MCF 10A (cell line): ENCODE measurements around the gene CELA2B. TPM values are rescaled to one million over a fixed set of nuclear protein-coding genes. Genes with fewer than 3 reads are reported as not detected.

ENCODE experiments used
- BruUV-seq: library from RNA; stranded (reverse); fragments of 400-500 nt; replicated peaks from 2 replicates; lab custom pipeline; 2021; lab: Mats Ljungman, UMichigan
- CTCF ChIA-PET: fragments of 300-600 bp; sonication (Branson Sonifier 250); formaldehyde crosslinking; extraction: SDS; loops from one replicate; lab custom pipeline; 2021; ENCODE audit warnings: antibody characterized with exemption, inconsistent platforms; lab: Yijun Ruan, JAX
- POLR2A ChIA-PET: fragments of 300-600, 350-650 bp; sonication (Branson Sonifier 250); formaldehyde crosslinking; extraction: SDS; loops from one replicate; lab custom pipeline; 2020; ENCODE audit warnings: antibody characterized with exemption, inconsistent platforms; lab: Yijun Ruan, JAX
- DNase-seq: peaks from one replicate; pipeline ENCODE4 v3.0.0-alpha.2; 2018; ENCODE audit not compliant: unreplicated experiment
- H3K27ac Mint-ChIP-seq: one replicate; pipeline ENCODE4 v1.8.0; 2022; ENCODE audit warnings: mild to moderate bottlenecking, low read depth, mixed read lengths; ENCODE audit not compliant: unreplicated experiment
- H3K27me3 Mint-ChIP-seq: one replicate; pipeline ENCODE4 v1.8.0; 2022; ENCODE audit warnings: mixed read lengths; ENCODE audit not compliant: insufficient read depth, unreplicated experiment
- H3K36me3 Mint-ChIP-seq: one replicate; pipeline ENCODE4 v1.8.0; 2022; ENCODE audit warnings: mild to moderate bottlenecking, moderate library complexity, mixed read lengths; ENCODE audit not compliant: insufficient read depth, unreplicated experiment
- H3K4me1 Mint-ChIP-seq: one replicate; pipeline ENCODE4 v1.8.0; 2022; ENCODE audit warnings: mixed read lengths; ENCODE audit not compliant: insufficient read depth, unreplicated experiment
- H3K4me3 Mint-ChIP-seq: one replicate; pipeline ENCODE4 v1.8.0; 2022; ENCODE audit warnings: mild to moderate bottlenecking, moderate library complexity, mixed read lengths; ENCODE audit not compliant: unreplicated experiment
- H3K9me3 Mint-ChIP-seq: one replicate; pipeline ENCODE4 v1.8.0; 2022; ENCODE audit warnings: mixed read lengths; ENCODE audit not compliant: unreplicated experiment
- CTCF ChIP-seq: fragments of 200-600 bp; IDR thresholded peaks from one replicate; pipeline ENCODE4 v1.8.0; 2022; ENCODE audit warnings: antibody characterized with exemption, mild to moderate bottlenecking; ENCODE audit not compliant: unreplicated experiment
- intact Hi-C: fragments of 100-400 bp; cut with micrococcal nuclease; formaldehyde crosslinking; loops from 2 replicates; pipeline ENCODE4 v1.14.1; 2022
- total RNA-seq: library from RNA; stranded (reverse); gene quantifications from 2 replicates; pipeline ENCODE4 v1.2.3, GENCODE V29; 2022

Gene CELA2B
- total RNA-seq, 1 experiment from 2014 or later, result not detected

GRCh38 chr1:15428815-15429435 is 47.0 kb upstream of the CELA2B start:
- Mint-ChIP-seq H3K4me1 (peaks cover 25% of the 10 kb centered on the region), H3K36me3 (peaks cover 26% of the 10 kb centered on the region), H3K27me3 (no peaks in the 10 kb centered on the region), H3K27ac (no peak overlapping the region), H3K4me3 (no peak overlapping the region), H3K9me3 (no peaks in the 10 kb centered on the region)
- ChIA-PET POLR2A (interaction anchor here (0.6 to 4.0 kb wide), 4 partner anchors 12 to 105 kb away, joined by 3 to 31 read pairs (median 3); no protein-coding TSS in a partner anchor), CTCF (interaction anchor here (0.9 to 13.2 kb wide), 4 partner anchors 6 to 146 kb away, joined by 4 to 165 read pairs (median 21); no protein-coding TSS in a partner anchor)
- no peak for DNase-seq
- TF ChIP-seq CTCF, result no peak
- intact Hi-C loops, result no loop called here
- no TSS peak for BruUV-seq

- intact Hi-C loops, result loop anchor here (5.0 to 10.0 kb wide), 3 partner anchors 75 to 277 kb away; partner anchors contain the start of gene TMEM51
- no peak for TF ChIP-seq CTCF
- DNase-seq, result peak; percentile 62
- Mint-ChIP-seq H3K9me3 (no peaks in the 10 kb centered on the region), H3K27ac (no peak overlapping the region), H3K4me3 (no peak overlapping the region), H3K27me3 (no peaks in the 10 kb centered on the region), H3K36me3 (peaks cover 20% of the 10 kb centered on the region), H3K4me1 (peaks cover 17% of the 10 kb centered on the region)
- POLR2A ChIA-PET, result interaction anchor here (0.6 to 4.0 kb wide), 3 partner anchors 13 to 106 kb away, joined by 3 to 31 read pairs (median 3); no protein-coding TSS in a partner anchor
- no TSS peak for BruUV-seq
- CTCF ChIA-PET, result interaction anchor here (0.6 to 13.2 kb wide), 7 partner anchors 7 to 120 kb away, joined by 3 to 165 read pairs (median 19); no protein-coding TSS in a partner anchor
Observed at GRCh38 chr1:15429701-15430149, 46.2 kb upstream of the CELA2B start.

GRCh38 chr1:15430787-15431570 is 44.9 kb upstream of the CELA2B start:
- DNase-seq, result peak; percentile 59
- ChIA-PET POLR2A (interaction anchor here (0.6 to 4.0 kb wide), 5 partner anchors 11 to 302 kb away, joined by 3 to 31 read pairs (median 3); partner anchors contain the start of gene EFHD2), CTCF (interaction anchor here (0.7 to 13.2 kb wide), 23 partner anchors 8 to 302 kb away, joined by 3 to 165 read pairs (median 5); no protein-coding TSS in a partner anchor)
- Mint-ChIP-seq H3K4me3 (no peak overlapping the region), H3K27ac (no peak overlapping the region), H3K36me3 (peaks cover 16% of the 10 kb centered on the region), H3K9me3 (no peaks in the 10 kb centered on the region), H3K4me1 (peaks cover 14% of the 10 kb centered on the region), H3K27me3 (no peaks in the 10 kb centered on the region)
- BruUV-seq, result no TSS peak
- TF ChIP-seq CTCF, result peak; percentile 98
- intact Hi-C loops, result loop anchor here (1.0 to 10.0 kb wide), 4 partner anchors 74 to 303 kb away; partner anchors contain the start of gene TMEM51
